ENCODE measurements around the gene COL23A1.

DNA sequence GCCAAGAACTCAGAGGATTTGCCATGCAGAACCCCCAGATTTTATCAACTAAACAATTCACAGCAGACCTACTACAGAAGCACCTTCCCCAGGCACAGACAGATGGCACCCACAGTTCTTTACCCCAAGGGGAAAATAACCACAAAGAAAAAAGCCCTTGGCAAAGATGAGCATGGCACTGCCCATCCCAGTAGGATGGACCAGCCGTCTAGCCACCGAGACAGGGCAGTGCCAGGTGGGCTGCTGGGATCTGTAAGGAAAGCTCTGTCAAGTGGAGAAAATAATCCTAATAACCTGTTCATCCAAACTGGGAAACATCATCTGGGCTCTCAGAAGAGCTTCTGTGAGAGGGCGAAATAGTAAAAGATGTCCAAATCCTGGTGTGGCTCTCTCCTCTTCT is 130.0 kb downstream of the COL23A1 start:
- TF ChIP-seq, protein P1, sequence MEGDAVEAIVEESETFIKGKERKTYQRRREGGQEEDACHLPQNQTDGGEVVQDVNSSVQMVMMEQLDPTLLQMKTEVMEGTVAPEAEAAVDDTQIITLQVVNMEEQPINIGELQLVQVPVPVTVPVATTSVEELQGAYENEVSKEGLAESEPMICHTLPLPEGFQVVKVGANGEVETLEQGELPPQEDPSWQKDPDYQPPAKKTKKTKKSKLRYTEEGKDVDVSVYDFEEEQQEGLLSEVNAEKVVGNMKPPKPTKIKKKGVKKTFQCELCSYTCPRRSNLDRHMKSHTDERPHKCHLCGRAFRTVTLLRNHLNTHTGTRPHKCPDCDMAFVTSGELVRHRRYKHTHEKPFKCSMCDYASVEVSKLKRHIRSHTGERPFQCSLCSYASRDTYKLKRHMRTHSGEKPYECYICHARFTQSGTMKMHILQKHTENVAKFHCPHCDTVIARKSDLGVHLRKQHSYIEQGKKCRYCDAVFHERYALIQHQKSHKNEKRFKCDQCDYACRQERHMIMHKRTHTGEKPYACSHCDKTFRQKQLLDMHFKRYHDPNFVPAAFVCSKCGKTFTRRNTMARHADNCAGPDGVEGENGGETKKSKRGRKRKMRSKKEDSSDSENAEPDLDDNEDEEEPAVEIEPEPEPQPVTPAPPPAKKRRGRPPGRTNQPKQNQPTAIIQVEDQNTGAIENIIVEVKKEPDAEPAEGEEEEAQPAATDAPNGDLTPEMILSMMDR (IDR thresholded peaks at IDR 0.05), result no peak
- TF ChIP-seq JUN (CRISPR knock-in tag; IDR thresholded peaks at IDR 0.05) (no peak), ZNF219 (CRISPR knock-in tag; IDR thresholded peaks at IDR 0.05; ENCODE audit: borderline replicate concordance) (no peak), FOXJ3 (CRISPR knock-in tag; IDR thresholded peaks at IDR 0.05; ENCODE audit: borderline replicate concordance) (no peak)
- TF ChIP-seq, protein P2, sequence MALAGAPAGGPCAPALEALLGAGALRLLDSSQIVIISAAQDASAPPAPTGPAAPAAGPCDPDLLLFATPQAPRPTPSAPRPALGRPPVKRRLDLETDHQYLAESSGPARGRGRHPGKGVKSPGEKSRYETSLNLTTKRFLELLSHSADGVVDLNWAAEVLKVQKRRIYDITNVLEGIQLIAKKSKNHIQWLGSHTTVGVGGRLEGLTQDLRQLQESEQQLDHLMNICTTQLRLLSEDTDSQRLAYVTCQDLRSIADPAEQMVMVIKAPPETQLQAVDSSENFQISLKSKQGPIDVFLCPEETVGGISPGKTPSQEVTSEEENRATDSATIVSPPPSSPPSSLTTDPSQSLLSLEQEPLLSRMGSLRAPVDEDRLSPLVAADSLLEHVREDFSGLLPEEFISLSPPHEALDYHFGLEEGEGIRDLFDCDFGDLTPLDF (CRISPR knock-in tag; IDR thresholded peaks at IDR 0.05), result no peak
